Uterus (tissue), 2 donors: ENCODE results near the gene OR10A3.

Experiments
- CTCF ChIP-seq, 4 experiments: fragments of 200-600 bp in 2 of 4; fragments of 450-650 bp in 2 of 4; sonication (generic) in 2 of 4; IDR thresholded peaks; one replicate each; pipeline ENCODE4 v1.5.1; 2016 to 2019; ENCODE audit warnings: antibody characterized with exemption in 4 of 4, mild to moderate bottlenecking in 2 of 4, moderate library complexity in 1 of 4
- POLR2A ChIP-seq, 2 donors: fragments of 450-650 bp; IDR thresholded peaks; one replicate each; pipeline ENCODE4 v1.6.1; 2016; ENCODE audit warnings: antibody characterized with exemption in 2 of 2, mild to moderate bottlenecking in 1 of 2, moderate library complexity in 1 of 2

DNA sequence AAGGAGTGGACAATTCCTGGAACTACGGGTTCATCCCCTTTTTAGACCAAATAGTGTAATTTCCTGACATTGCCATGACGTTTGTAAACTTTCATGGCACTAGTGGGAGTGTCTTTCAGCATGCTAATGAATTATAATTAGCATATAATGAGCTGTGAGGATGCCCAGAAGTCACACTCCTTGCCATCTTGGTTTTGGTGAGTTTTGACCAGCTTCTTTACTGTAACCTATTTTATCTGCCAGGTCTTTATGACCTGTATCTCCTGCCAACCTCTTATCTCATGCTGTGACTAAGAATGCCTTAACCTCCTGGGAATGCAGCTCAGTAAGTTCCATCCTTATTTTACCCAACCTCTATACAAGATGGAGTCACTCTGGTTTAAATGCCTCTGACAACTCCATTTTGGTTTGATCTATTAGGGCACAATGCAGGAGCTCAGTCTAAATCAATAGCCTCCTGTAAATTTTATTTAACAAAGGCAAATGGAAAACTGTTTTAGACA is 31.2 kb downstream of the OR10A3 start:
- TF ChIP-seq CTCF (IDR thresholded peaks at IDR 0.05), result no peak
- no peak for TF ChIP-seq POLR2A (IDR thresholded peaks at IDR 0.05)
